T-helper 2 cell treated with Interferon-gamma antibody and Interleukin-4, amounts not matched to agents 5 μg/mL and 100 μg/mL, for 36 hours (primary cell): ENCODE results near the gene GRIN2B.

Experiments
- DNase-seq: peaks from one replicate; pipeline ENCODE4 v3.0.0; 2021; ENCODE audit warnings: low spot score
- H3K27ac Mint-ChIP-seq: one replicate; pipeline ENCODE4 v1.8.0; 2021; ENCODE audit warnings: mild to moderate bottlenecking, mixed read lengths
- H3K27me3 Mint-ChIP-seq: one replicate; pipeline ENCODE4 v1.8.0; 2021; ENCODE audit warnings: low read depth, mixed read lengths
- H3K36me3 Mint-ChIP-seq: one replicate; pipeline ENCODE4 v1.8.0; 2021; ENCODE audit warnings: low read depth, mixed read lengths
- H3K4me1 Mint-ChIP-seq: one replicate; pipeline ENCODE4 v1.8.0; 2021; ENCODE audit warnings: low read depth, mixed read lengths
- H3K4me3 Mint-ChIP-seq: one replicate; pipeline ENCODE4 v1.8.0; 2022; ENCODE audit warnings: mild to moderate bottlenecking, moderate library complexity, mixed read lengths
- H3K9me3 Mint-ChIP-seq: one replicate; pipeline ENCODE4 v1.8.0; 2021; ENCODE audit warnings: mixed read lengths

GRIN2B gene

GRCh38 chr12:13976028-13976584 is 5.3 kb downstream of the GRIN2B start:
- peaks cover 31% of the 10 kb centered on the region for H3K27me3 Mint-ChIP-seq
- no peak for DNase-seq
- peaks cover 1% of the 10 kb centered on the region for H3K4me1 Mint-ChIP-seq
- no peak overlapping the region for H3K27ac Mint-ChIP-seq
- H3K4me3 Mint-ChIP-seq = no peak overlapping the region
- no peaks in the 10 kb centered on the region for H3K36me3 Mint-ChIP-seq
- H3K9me3 Mint-ChIP-seq = no peaks in the 10 kb centered on the region

GRCh38 chr12:13973996-13974395 is 7.4 kb downstream of the GRIN2B start:
- peaks cover 10% of the 10 kb centered on the region for H3K27me3 Mint-ChIP-seq

GRCh38 chr12:13970803-13971202 is 10.6 kb downstream of the GRIN2B start:
- no peaks in the 10 kb centered on the region for H3K4me1 Mint-ChIP-seq
- H3K9me3 Mint-ChIP-seq = no peaks in the 10 kb centered on the region
- DNase-seq = no peak
- H3K27me3 Mint-ChIP-seq = peaks cover 3% of the 10 kb centered on the region
- H3K4me3 Mint-ChIP-seq = no peak overlapping the region
- no peaks in the 10 kb centered on the region for H3K36me3 Mint-ChIP-seq
- H3K27ac Mint-ChIP-seq = no peak overlapping the region

More at GRCh38 chr12:13973996-13974395, 7.4 kb downstream of the GRIN2B start:
- no peaks in the 10 kb centered on the region for H3K4me1 Mint-ChIP-seq
- no peak overlapping the region for H3K4me3 Mint-ChIP-seq
- no peak for DNase-seq
- H3K9me3 Mint-ChIP-seq = no peaks in the 10 kb centered on the region
- no peak overlapping the region for H3K27ac Mint-ChIP-seq
- no peaks in the 10 kb centered on the region for H3K36me3 Mint-ChIP-seq

DNA sequence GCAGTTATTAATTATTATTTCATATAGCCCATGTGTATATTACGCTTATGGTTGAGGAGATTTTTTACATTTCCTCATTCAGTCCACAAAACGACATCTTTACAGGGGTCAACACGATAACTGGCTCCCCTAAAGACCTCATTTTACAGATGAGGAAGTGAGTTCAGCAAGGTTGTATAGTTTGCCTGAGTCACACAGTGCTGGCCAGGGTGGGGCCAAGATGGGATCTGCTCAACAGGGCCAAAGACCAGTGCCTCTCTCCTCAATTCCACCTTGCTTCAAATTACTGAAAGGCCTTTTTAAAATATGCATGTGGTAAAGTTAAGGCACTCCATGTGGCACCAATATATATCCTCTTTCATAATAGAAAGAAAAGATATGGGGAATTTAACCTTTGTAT is 13.1 kb downstream of the GRIN2B start:
- Mint-ChIP-seq H3K9me3 (no peaks in the 10 kb centered on the region), H3K4me1 (no peaks in the 10 kb centered on the region), H3K36me3 (no peaks in the 10 kb centered on the region), H3K27me3 (no peaks in the 10 kb centered on the region), H3K27ac (no peak overlapping the region), H3K4me3 (no peak overlapping the region)
- DNase-seq = no peak

GRCh38 chr12:13964666-13965065 is 16.7 kb downstream of the GRIN2B start:
- H3K36me3 Mint-ChIP-seq = no peaks in the 10 kb centered on the region
- H3K4me1 Mint-ChIP-seq = no peaks in the 10 kb centered on the region
- no peak overlapping the region for H3K4me3 Mint-ChIP-seq
- no peak for DNase-seq
- H3K27me3 Mint-ChIP-seq = no peaks in the 10 kb centered on the region
- H3K9me3 Mint-ChIP-seq = no peaks in the 10 kb centered on the region
- H3K27ac Mint-ChIP-seq = no peak overlapping the region

DNA sequence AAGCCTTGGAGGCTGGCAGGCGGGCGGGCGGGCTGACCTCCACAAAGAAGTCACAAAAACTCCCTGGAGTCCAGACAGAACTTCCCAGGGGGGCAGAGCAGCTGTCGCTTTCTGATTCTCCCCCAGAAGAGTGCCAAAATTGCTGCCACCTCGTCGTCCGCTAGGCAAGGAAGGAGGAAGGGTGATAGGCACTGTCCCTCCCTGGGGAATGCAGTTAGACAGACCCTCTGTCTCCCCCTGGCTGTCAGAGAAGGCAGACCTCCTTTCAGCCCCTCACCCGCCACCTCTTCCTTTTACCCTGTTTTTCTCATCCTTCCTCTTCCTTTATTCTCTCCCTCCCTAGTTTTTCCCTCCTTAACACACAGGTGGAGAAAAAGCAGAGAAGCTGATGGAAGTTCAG is 18.7 kb downstream of the GRIN2B start:
- Mint-ChIP-seq H3K4me3 (no peak overlapping the region), H3K27me3 (no peaks in the 10 kb centered on the region), H3K27ac (no peak overlapping the region), H3K36me3 (no peaks in the 10 kb centered on the region), H3K9me3 (no peaks in the 10 kb centered on the region), H3K4me1 (no peaks in the 10 kb centered on the region)
- no peak for DNase-seq

- DNase-seq = no peak
- H3K27me3 Mint-ChIP-seq = no peaks in the 10 kb centered on the region
- no peaks in the 10 kb centered on the region for H3K36me3 Mint-ChIP-seq
- H3K27ac Mint-ChIP-seq = no peak overlapping the region
- H3K4me3 Mint-ChIP-seq = no peak overlapping the region
- H3K4me1 Mint-ChIP-seq = no peaks in the 10 kb centered on the region
- no peaks in the 10 kb centered on the region for H3K9me3 Mint-ChIP-seq
Measured at GRCh38 chr12:13961971-13962370, 19.4 kb downstream of the GRIN2B start.

- Mint-ChIP-seq H3K36me3 (no peaks in the 10 kb centered on the region), H3K4me1 (no peaks in the 10 kb centered on the region), H3K27me3 (no peaks in the 10 kb centered on the region), H3K4me3 (no peak overlapping the region), H3K9me3 (no peaks in the 10 kb centered on the region), H3K27ac (no peak overlapping the region)
- no peak for DNase-seq
Measured at GRCh38 chr12:13959131-13959723, 22.2 kb downstream of the GRIN2B start.

DNA sequence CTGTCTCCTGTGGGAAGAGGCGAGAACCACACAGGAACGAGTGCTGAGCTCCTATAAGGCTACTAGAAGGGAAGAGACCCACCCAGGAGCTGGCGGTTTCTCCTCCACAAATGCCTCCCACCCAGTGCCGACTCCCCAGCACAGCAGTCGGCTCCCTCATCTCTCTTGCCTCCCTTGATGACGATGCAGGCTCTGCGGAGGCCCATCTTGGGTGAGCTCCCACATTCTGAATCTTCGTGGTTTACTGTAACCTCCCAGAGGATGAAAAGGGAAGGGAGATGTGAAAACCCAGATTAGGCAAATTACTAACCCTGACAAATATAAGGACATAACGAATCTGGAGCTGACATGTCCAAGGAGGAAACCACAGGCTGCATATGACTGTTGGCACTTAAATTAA is 23.8 kb downstream of the GRIN2B start:
- H3K4me1 Mint-ChIP-seq = no peaks in the 10 kb centered on the region
- no peaks in the 10 kb centered on the region for H3K9me3 Mint-ChIP-seq
- no peak for DNase-seq
- no peaks in the 10 kb centered on the region for H3K36me3 Mint-ChIP-seq
- H3K27me3 Mint-ChIP-seq = no peaks in the 10 kb centered on the region
- no peak overlapping the region for H3K4me3 Mint-ChIP-seq
- no peak overlapping the region for H3K27ac Mint-ChIP-seq

GRCh38 chr12:13956060-13956590 is 25.3 kb downstream of the GRIN2B start:
- H3K9me3 Mint-ChIP-seq = no peaks in the 10 kb centered on the region
- no peaks in the 10 kb centered on the region for H3K4me1 Mint-ChIP-seq
- DNase-seq = no peak
- no peak overlapping the region for H3K4me3 Mint-ChIP-seq
- no peaks in the 10 kb centered on the region for H3K36me3 Mint-ChIP-seq
- H3K27ac Mint-ChIP-seq = no peak overlapping the region
- H3K27me3 Mint-ChIP-seq = no peaks in the 10 kb centered on the region

GRCh38 chr12:13952096-13952495 is 29.3 kb downstream of the GRIN2B start:
- no peak overlapping the region for H3K4me3 Mint-ChIP-seq
- no peak for DNase-seq
- H3K4me1 Mint-ChIP-seq = no peaks in the 10 kb centered on the region
- H3K9me3 Mint-ChIP-seq = no peaks in the 10 kb centered on the region
- H3K36me3 Mint-ChIP-seq = no peaks in the 10 kb centered on the region
- no peak overlapping the region for H3K27ac Mint-ChIP-seq
- H3K27me3 Mint-ChIP-seq = no peaks in the 10 kb centered on the region

GRCh38 chr12:13950502-13950901 is 30.9 kb downstream of the GRIN2B start:
- Mint-ChIP-seq H3K4me3 (no peak overlapping the region), H3K27ac (no peak overlapping the region), H3K9me3 (no peaks in the 10 kb centered on the region), H3K36me3 (no peaks in the 10 kb centered on the region), H3K27me3 (no peaks in the 10 kb centered on the region), H3K4me1 (no peaks in the 10 kb centered on the region)
- no peak for DNase-seq

GRCh38 chr12:13948621-13949020 is 32.8 kb downstream of the GRIN2B start:
- Mint-ChIP-seq H3K4me1 (no peaks in the 10 kb centered on the region), H3K36me3 (no peaks in the 10 kb centered on the region), H3K27ac (no peak overlapping the region)

DNA sequence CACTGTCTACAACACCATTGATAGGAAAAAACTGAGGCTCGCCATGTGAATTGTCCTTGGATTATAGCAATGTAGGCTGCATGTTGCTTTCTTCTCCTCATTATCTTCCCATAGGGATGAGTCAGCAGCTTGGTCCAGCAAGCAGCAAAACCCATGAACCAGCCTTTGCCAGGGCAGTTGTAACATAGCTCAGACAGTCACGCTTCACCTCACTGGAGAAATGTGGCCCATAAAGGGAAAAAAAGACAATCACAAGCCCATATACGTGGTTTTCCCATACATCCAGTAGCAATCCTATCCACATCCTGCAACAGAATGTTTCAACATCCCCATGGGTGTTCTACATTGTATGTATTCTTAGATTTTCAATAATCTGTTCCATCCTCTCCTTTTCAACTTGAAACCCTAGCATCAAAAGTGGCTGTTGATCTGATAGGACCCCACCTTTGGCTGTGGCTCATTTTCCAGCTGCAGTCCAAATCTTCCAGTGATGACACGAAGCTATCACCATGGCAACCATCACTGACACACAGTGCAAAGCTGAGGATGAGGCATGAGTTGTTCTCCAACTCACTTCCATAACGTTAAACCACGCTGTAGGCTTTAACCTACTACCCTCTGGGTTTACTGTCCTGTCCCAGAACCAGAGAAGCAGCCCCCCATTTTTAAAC is 34.0 kb downstream of the GRIN2B start:
- H3K4me1 Mint-ChIP-seq = no peaks in the 10 kb centered on the region
- no peak overlapping the region for H3K27ac Mint-ChIP-seq
- H3K36me3 Mint-ChIP-seq = no peaks in the 10 kb centered on the region
- H3K9me3 Mint-ChIP-seq = no peaks in the 10 kb centered on the region
- H3K27me3 Mint-ChIP-seq = peaks cover 2% of the 10 kb centered on the region
- no peak for DNase-seq
- no peak overlapping the region for H3K4me3 Mint-ChIP-seq

More at GRCh38 chr12:13948621-13949020, 32.8 kb downstream of the GRIN2B start:
- Mint-ChIP-seq H3K9me3 (no peaks in the 10 kb centered on the region), H3K27me3 (no peaks in the 10 kb centered on the region), H3K4me3 (no peak overlapping the region)
- DNase-seq = no peak
